ENCODE data around the gene ZNF80.

The ZNF80 gene

DNA sequence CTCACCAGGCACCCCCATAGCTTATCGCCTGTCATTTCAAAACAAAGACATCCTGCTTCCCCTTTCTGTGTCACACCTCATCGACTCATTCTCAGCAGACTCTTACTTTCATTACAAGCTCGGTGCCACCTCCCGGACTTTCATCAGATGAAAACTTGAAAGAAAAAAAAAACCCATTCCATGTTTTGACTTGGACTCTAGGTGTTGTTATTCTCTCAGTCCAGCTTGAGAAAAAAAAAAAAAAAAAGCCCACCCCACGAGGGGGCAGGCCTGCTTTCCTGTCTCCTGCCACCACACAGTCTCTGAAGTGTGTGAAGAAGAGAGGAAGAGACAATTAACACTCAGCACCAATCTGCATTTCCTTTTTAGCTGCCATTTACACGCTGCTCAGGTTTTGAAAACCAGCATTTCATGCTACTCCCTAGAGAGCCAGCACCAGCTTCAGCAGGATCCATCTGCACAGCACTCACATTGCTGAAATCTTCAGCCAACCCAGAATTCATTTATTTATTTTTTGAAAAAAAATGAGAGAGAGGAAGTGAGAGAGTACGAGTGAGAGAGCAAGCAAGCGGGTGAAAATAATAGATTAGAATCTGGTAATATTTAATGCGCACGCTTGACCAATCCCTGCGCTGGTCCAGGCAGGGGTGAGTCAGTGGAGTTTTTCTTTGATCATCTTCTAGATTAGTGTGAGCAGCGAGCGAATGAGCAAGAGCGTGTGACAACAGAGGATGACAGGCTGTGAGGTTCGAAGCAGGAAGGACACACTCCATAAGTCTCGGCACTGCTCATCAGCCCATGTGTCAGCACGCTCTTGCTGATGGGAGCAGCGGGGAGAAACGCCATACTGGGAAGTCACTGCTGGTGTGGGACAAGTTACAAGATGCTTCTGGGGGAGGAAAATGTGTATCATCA, 23.5 kb downstream of the ZNF80 start:
- TF ChIP-seq, protein P1, sequence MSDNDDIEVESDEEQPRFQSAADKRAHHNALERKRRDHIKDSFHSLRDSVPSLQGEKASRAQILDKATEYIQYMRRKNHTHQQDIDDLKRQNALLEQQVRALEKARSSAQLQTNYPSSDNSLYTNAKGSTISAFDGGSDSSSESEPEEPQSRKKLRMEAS (IDR thresholded peaks at IDR 0.05; ENCODE audit: low read depth, low read length): no peak
- TF ChIP-seq POLR2A (IDR thresholded peaks at IDR 0.05; ENCODE audit: extremely low read depth, insufficient read length): no peak
- H3K4me3 ChIP-seq (ENCODE audit: low read depth, low read length): peak overlapping the region; percentile 37
- peak; percentile 39 for DNase-seq (ENCODE audit: low read depth)

DNA sequence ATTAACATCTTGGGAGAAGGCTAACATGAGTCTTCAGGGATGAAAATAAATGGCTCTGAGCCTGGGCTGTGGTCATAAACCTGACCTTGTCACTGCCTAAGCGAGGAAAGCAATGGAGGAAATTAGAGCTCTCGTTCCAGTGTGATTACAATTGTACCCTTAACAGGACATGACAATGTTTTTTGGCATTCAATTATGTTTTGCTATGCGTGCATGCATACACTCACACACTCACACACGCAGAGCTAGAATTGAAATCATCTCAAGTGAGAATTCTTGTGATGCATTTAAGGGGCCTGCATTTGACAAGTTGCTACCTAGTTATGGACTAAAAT, 24.1 kb downstream of the ZNF80 start:
- peak overlapping the region; percentile 37 for H3K4me3 ChIP-seq (ENCODE audit: low read depth, low read length)
- DNase-seq (ENCODE audit: low read depth): no peak
- TF ChIP-seq, protein P2, sequence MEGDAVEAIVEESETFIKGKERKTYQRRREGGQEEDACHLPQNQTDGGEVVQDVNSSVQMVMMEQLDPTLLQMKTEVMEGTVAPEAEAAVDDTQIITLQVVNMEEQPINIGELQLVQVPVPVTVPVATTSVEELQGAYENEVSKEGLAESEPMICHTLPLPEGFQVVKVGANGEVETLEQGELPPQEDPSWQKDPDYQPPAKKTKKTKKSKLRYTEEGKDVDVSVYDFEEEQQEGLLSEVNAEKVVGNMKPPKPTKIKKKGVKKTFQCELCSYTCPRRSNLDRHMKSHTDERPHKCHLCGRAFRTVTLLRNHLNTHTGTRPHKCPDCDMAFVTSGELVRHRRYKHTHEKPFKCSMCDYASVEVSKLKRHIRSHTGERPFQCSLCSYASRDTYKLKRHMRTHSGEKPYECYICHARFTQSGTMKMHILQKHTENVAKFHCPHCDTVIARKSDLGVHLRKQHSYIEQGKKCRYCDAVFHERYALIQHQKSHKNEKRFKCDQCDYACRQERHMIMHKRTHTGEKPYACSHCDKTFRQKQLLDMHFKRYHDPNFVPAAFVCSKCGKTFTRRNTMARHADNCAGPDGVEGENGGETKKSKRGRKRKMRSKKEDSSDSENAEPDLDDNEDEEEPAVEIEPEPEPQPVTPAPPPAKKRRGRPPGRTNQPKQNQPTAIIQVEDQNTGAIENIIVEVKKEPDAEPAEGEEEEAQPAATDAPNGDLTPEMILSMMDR (IDR thresholded peaks at IDR 0.05; ENCODE audit: low read depth, low read length): no peak
- TF ChIP-seq MYC (IDR thresholded peaks at IDR 0.05; ENCODE audit: low read depth, low read length) (no peak), POLR2A (IDR thresholded peaks at IDR 0.05; ENCODE audit: extremely low read depth, insufficient read length) (no peak)
- TF ChIP-seq, protein P1 (IDR thresholded peaks at IDR 0.05; ENCODE audit: low read depth, low read length): no peak

DNA sequence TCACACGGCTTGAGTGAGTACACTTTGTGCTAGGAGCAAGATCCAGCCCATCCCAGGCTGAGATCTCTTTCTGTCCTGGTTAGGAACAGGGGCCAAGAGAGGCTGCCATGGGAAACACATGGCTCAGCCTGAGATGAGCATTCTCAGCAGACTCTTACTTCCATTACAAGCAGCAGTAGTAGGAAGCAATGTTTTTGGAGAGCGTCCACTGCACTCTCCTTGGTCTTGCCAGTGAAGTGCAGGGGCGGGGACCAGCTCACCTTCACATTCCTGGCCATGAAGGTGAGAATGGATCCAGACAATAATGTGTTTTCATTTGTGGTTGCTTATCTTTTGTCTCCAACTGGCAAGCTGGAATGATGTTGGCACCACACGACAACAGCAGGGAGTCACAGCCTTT, 24.7 kb downstream of the ZNF80 start:
- no peak overlapping the region for H3K4me3 ChIP-seq (ENCODE audit: low read depth, low read length)
- no peak for TF ChIP-seq POLR2A (IDR thresholded peaks at IDR 0.05; ENCODE audit: extremely low read depth, insufficient read length)
- TF ChIP-seq MYC (IDR thresholded peaks at IDR 0.05; ENCODE audit: low read depth, low read length): no peak
- TF ChIP-seq, protein P2 (IDR thresholded peaks at IDR 0.05; ENCODE audit: low read depth, low read length): no peak
- TF ChIP-seq, protein P1 (IDR thresholded peaks at IDR 0.05; ENCODE audit: low read depth, low read length): no peak
- DNase-seq (ENCODE audit: low read depth): no peak

DNA sequence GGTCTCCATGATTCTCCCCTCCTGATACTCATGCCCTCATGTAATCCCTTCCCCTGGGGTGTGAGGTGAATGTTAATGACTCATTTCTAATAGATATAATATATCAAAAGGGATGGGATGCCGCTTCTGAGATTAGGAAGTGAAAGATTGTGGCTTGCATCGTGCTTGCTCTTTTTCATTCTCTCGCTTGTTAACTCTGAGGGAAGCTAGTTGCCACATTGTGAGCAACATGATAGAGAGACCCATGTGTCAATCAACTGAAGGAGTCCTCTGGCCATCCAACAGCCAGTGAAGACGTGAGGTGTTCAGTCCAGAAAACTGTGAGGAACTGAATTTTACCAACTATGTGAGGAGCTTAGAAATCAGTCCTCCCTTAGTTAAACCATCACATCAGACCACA, 29.6 kb downstream of the ZNF80 start:
- DNase-seq (ENCODE audit: low read depth): no peak
- H3K4me3 ChIP-seq (ENCODE audit: low read depth, low read length): no peak overlapping the region
- TF ChIP-seq, protein P1 (IDR thresholded peaks at IDR 0.05; ENCODE audit: low read depth, low read length): no peak
- TF ChIP-seq POLR2A (IDR thresholded peaks at IDR 0.05; ENCODE audit: extremely low read depth, insufficient read length): no peak
- TF ChIP-seq, protein P2 (IDR thresholded peaks at IDR 0.05; ENCODE audit: low read depth, low read length): no peak
- no peak for TF ChIP-seq MYC (IDR thresholded peaks at IDR 0.05; ENCODE audit: low read depth, low read length)

DNA sequence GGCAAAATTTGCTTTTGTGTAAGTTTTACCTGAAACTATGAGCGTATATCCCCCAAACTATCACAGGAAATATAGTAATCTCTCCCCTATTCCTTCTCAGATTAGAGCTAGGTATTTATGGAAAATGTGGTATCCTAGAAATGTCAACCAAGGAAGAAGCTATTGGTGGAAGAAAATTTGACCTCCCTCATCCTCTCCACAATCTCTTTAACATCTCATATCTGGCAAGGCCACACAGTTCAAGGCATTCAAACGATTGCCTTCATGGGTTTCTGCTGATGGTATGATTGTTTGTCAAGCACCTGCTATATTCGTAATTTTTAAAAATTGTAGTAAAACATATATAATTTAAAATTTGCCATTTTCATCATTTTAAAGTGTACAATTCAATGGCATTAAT, 31.0 kb downstream of the ZNF80 start:
- no peak for DNase-seq (ENCODE audit: low read depth)
- TF ChIP-seq, protein P2 (IDR thresholded peaks at IDR 0.05; ENCODE audit: low read depth, low read length): no peak
- TF ChIP-seq POLR2A (IDR thresholded peaks at IDR 0.05; ENCODE audit: extremely low read depth, insufficient read length) (no peak), MYC (IDR thresholded peaks at IDR 0.05; ENCODE audit: low read depth, low read length) (no peak)
- TF ChIP-seq, protein P1 (IDR thresholded peaks at IDR 0.05; ENCODE audit: low read depth, low read length): no peak
- no peak overlapping the region for H3K4me3 ChIP-seq (ENCODE audit: low read depth, low read length)

DNA sequence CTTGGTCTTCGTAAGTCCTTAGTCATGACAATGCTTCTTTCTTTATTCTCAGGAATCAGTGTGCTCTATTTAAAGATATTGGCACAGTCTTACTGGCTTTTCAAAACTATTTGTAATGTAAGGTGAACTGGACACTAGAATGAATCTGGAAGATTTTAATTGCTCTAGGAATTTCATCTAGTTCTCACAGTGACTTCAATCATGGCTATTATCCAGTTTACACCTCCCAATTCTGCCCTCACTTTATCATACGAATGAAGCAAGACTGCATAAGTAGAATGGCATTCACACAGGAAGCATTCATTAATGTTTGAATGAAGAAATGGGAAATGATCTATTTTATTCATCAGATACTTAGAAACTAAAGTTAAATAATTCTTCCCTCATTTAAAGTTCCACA, 31.8 kb downstream of the ZNF80 start:
- TF ChIP-seq, protein P2 (IDR thresholded peaks at IDR 0.05; ENCODE audit: low read depth, low read length): no peak
- no peak for TF ChIP-seq MYC (IDR thresholded peaks at IDR 0.05; ENCODE audit: low read depth, low read length)
- TF ChIP-seq, protein P1 (IDR thresholded peaks at IDR 0.05; ENCODE audit: low read depth, low read length): no peak
- TF ChIP-seq POLR2A (IDR thresholded peaks at IDR 0.05; ENCODE audit: extremely low read depth, insufficient read length): no peak
- no peak overlapping the region for H3K4me3 ChIP-seq (ENCODE audit: low read depth, low read length)

More for the DNA sequence above, 31.8 kb downstream of the ZNF80 start:
- DNase-seq (ENCODE audit: low read depth): no peak

All from NB4 (cell line).